ENCODE data around the gene RSL24D1.

GRCh38 chr15:55221090-55222011 lies 24.6 kb upstream of the RSL24D1 start:
- TF ChIP-seq CTCF (IDR thresholded peaks at IDR 0.05; ENCODE audit: poor library complexity) (no peak), EZH2 (IDR thresholded peaks at IDR 0.05; ENCODE audit: borderline replicate concordance) (no peak)
